Measurements from ENCODE around the gene PLAU. TPM values are rescaled to one million over a fixed set of nuclear protein-coding genes. Genes with fewer than 3 reads are reported as not detected.
"Not testable (repeated sequence)": the region's sequence is repeated elsewhere in the genome, so short reads cannot be mapped to it uniquely, and the experiment has no call there.

PLAU gene
- total RNA-seq, 1 donor from 2014 or later: 0.38 TPM

DNA sequence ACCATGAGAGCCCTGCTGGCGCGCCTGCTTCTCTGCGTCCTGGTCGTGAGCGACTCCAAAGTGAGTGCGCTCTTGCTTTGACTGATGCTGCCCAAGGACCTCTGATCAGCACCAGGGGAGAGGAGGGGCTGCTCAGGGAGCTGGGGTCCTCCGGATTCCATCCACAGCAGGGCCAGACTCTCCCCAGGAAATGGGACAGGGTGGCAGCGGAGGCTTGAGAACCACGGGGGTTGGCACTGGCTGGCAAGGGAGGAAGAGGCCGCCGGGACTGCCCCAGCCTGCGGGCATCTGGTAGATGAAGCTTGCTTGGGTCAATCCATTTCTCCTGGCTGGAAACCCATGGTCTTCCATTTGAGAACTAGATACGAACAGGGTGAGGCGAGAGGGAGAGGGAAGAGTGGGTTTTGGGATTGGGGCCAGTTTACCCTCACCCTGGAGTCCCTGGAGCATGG, 647 bp downstream of the PLAU start:
- H3K9me3 Mint-ChIP-seq (ENCODE audit: low read depth): no peaks in the 10 kb centered on the region
- TF ChIP-seq CTCF (IDR thresholded peaks at IDR 0.05; ENCODE audit: unreplicated experiment): no peak
- no peaks in the 10 kb centered on the region for H3K36me3 Mint-ChIP-seq (ENCODE audit: insufficient read depth)
- H3K4me3 Mint-ChIP-seq (ENCODE audit: low read depth): peak overlapping the region; percentile 83
- H3K27me3 Mint-ChIP-seq: peaks cover 86% of the 10 kb centered on the region
- H3K4me1 Mint-ChIP-seq (ENCODE audit: low read depth): peaks cover 12% of the 10 kb centered on the region
- DNase-seq (ENCODE audit: low spot score, unreplicated experiment): no peak
- H3K27ac Mint-ChIP-seq: no peak overlapping the region

DNA sequence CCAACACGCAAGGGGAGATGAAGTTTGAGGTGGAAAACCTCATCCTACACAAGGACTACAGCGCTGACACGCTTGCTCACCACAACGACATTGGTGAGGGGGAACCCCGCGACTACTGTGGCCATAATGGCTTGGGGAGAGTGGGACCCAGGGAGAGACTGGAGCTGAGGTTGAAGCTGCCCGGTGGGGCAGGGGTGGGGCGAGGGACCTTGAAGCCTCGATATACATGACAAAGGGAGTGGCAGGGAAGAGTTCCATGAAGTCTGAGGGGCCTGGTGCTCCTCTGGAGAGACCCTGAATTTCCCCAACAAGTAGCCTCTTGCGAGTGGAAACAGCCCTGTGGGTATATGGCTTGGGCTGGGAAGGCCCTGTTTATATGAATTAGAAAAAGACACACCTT, 3.1 kb downstream of the PLAU start:
- Mint-ChIP-seq H3K27me3 (peaks cover 73% of the 10 kb centered on the region), H3K4me1 (ENCODE audit: low read depth) (peaks cover 8% of the 10 kb centered on the region), H3K9me3 (ENCODE audit: low read depth) (no peaks in the 10 kb centered on the region), H3K36me3 (ENCODE audit: insufficient read depth) (no peaks in the 10 kb centered on the region), H3K27ac (no peak overlapping the region), H3K4me3 (ENCODE audit: low read depth) (no peak overlapping the region)
- DNase-seq (ENCODE audit: low spot score, unreplicated experiment): no peak
- no peak for TF ChIP-seq CTCF (IDR thresholded peaks at IDR 0.05; ENCODE audit: unreplicated experiment)

DNA sequence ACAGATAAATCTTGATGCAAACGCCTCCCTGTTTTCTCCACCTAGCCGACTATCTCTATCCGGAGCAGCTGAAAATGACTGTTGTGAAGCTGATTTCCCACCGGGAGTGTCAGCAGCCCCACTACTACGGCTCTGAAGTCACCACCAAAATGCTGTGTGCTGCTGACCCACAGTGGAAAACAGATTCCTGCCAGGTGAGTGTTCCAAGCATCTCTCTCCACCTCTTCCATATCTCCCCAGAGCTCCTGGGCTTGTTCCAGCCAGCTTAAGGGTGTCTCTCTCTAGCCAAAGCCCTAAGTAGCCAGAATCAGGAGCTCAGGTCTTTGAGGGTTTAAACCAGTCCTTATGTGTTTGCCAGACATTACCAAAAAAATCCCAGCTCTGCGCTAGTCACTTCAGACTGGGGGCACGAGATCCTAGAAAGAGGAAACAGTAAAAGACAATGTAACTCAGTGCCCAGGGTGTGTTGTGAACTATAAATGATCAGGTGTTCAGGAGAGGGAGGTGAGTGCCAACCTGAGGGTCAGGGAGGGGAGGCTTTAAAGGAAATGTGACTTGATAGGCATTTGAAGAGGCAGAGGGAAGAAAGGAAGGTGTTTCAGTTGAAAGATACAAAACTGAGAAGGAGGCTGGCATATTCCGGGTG, 4.4 kb downstream of the PLAU start:
- H3K36me3 Mint-ChIP-seq (ENCODE audit: insufficient read depth): no peaks in the 10 kb centered on the region
- no peak overlapping the region for H3K27ac Mint-ChIP-seq
- no peak for DNase-seq (ENCODE audit: low spot score, unreplicated experiment)
- H3K4me1 Mint-ChIP-seq (ENCODE audit: low read depth): peaks cover 5% of the 10 kb centered on the region
- H3K9me3 Mint-ChIP-seq (ENCODE audit: low read depth): no peaks in the 10 kb centered on the region
- TF ChIP-seq CTCF (IDR thresholded peaks at IDR 0.05; ENCODE audit: unreplicated experiment): no peak
- H3K27me3 Mint-ChIP-seq: peaks cover 64% of the 10 kb centered on the region
- H3K4me3 Mint-ChIP-seq (ENCODE audit: low read depth): no peak overlapping the region

GRCh38 chr10:73916761-73917470, 6.0 kb downstream of the PLAU start:
- no peak for TF ChIP-seq CTCF (IDR thresholded peaks at IDR 0.05; ENCODE audit: unreplicated experiment)
- peak overlapping the region; percentile 34 for H3K27ac Mint-ChIP-seq
- peaks cover 51% of the 10 kb centered on the region for H3K27me3 Mint-ChIP-seq
- H3K9me3 Mint-ChIP-seq (ENCODE audit: low read depth): no peaks in the 10 kb centered on the region
- H3K4me3 Mint-ChIP-seq (ENCODE audit: low read depth): no peak overlapping the region
- no peaks in the 10 kb centered on the region for H3K36me3 Mint-ChIP-seq (ENCODE audit: insufficient read depth)
- no peaks in the 10 kb centered on the region for H3K4me1 Mint-ChIP-seq (ENCODE audit: low read depth)
- DNase-seq (ENCODE audit: low spot score, unreplicated experiment): no peak

DNA sequence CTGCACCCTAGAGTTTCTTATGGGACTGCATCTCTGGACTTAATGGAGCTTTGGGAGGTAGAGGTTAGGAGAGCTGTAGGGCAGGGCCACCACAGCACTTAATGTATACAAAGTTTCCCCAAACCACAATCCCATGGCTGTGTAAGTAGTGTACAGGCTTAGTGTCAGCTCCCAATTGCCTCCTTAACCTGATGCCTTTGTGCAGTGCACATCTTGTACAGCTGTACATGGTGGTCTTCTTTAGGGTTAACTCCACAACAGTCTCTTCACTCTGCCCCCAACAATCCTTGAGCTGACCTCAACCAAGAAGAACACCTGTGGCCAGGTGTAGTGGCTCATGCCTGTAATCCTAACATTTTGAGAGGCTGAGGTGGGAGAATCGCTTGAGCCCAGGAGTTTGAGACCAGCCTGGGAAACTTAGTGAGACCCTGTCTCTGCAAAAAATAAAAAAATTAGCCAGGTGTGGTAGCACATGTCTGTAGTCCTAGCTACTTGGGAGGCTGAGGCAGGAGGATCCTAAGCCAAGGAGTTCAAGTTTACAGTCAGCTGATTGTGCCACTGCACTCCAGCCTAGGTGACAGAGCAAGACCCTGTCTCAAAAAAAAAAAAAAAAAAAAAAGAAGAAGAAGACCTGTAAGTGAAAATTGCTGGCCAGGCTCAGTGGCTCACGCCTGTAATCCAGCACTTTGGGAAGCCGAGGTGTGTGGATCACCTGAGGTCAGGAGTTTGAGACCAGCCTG, 6.8 kb downstream of the PLAU start:
- no peaks in the 10 kb centered on the region for H3K4me1 Mint-ChIP-seq (ENCODE audit: low read depth)
- DNase-seq (ENCODE audit: low spot score, unreplicated experiment): no peak
- no peak for TF ChIP-seq CTCF (IDR thresholded peaks at IDR 0.05; ENCODE audit: unreplicated experiment)
- H3K4me3 Mint-ChIP-seq (ENCODE audit: low read depth): no peak overlapping the region
- peaks cover 43% of the 10 kb centered on the region for H3K27me3 Mint-ChIP-seq
- no peak overlapping the region for H3K27ac Mint-ChIP-seq
- no peaks in the 10 kb centered on the region for H3K36me3 Mint-ChIP-seq (ENCODE audit: insufficient read depth)
- H3K9me3 Mint-ChIP-seq (ENCODE audit: low read depth): no peaks in the 10 kb centered on the region

- not testable (repeated sequence) for H3K36me3 Mint-ChIP-seq (ENCODE audit: insufficient read depth); H3K4me3 Mint-ChIP-seq (ENCODE audit: low read depth); H3K27ac Mint-ChIP-seq; H3K4me1 Mint-ChIP-seq (ENCODE audit: low read depth); H3K9me3 Mint-ChIP-seq (ENCODE audit: low read depth); DNase-seq (ENCODE audit: low spot score, unreplicated experiment)
- H3K27me3 Mint-ChIP-seq: peaks cover 27% of the 10 kb centered on the region
These were observed 8.5 kb downstream of the PLAU start for GRCh38 chr10:73919481-73919880.
